Rectal smooth muscle tissue (tissue), 1 donor: Measurements from ENCODE around the gene ATAD3B.

ENCODE experiments used
- H3K27ac ChIP-seq: one replicate; pipeline ENCODE4 v1.7.0; 2013; ENCODE audit warnings: low read depth, low read length, inconsistent platforms
- H3K27me3 ChIP-seq: one replicate; pipeline ENCODE4 v1.7.0; 2013; ENCODE audit warnings: low read length; ENCODE audit not compliant: control insufficient read depth, insufficient read depth
- H3K36me3 ChIP-seq: one replicate; pipeline ENCODE4 v1.7.0; 2013; ENCODE audit warnings: low read length; ENCODE audit not compliant: control insufficient read depth, insufficient read depth
- H3K4me1 ChIP-seq: one replicate; pipeline ENCODE4 v1.7.0; 2013; ENCODE audit warnings: low read length; ENCODE audit not compliant: control insufficient read depth, insufficient read depth
- H3K4me3 ChIP-seq: one replicate; pipeline ENCODE4 v1.7.0; 2013; ENCODE audit warnings: low read length
- H3K9ac ChIP-seq: one replicate; pipeline ENCODE4 v1.7.0; 2013; ENCODE audit warnings: low read length

ATAD3B gene

GRCh38 chr1:1540090-1540817 is 68.7 kb downstream of the ATAD3B start, which contains the start of gene TMEM240:
Gene TMEM240 (minus strand): TSS chr1:1540624. CDS start chr1:1540346, 278 bp downstream.
- Histone ChIP-seq H3K4me1 (peaks cover 6% of the 10 kb centered on the region), H3K27me3 (no peaks in the 10 kb centered on the region), H3K4me3 (peak within 1 kb of the TSS; percentile 68), H3K27ac (peak within 1 kb of the TSS; percentile 55), H3K9ac (peak within 1 kb of the TSS; percentile 49), H3K36me3 (peaks cover 4% of the 10 kb centered on the region)

DNA sequence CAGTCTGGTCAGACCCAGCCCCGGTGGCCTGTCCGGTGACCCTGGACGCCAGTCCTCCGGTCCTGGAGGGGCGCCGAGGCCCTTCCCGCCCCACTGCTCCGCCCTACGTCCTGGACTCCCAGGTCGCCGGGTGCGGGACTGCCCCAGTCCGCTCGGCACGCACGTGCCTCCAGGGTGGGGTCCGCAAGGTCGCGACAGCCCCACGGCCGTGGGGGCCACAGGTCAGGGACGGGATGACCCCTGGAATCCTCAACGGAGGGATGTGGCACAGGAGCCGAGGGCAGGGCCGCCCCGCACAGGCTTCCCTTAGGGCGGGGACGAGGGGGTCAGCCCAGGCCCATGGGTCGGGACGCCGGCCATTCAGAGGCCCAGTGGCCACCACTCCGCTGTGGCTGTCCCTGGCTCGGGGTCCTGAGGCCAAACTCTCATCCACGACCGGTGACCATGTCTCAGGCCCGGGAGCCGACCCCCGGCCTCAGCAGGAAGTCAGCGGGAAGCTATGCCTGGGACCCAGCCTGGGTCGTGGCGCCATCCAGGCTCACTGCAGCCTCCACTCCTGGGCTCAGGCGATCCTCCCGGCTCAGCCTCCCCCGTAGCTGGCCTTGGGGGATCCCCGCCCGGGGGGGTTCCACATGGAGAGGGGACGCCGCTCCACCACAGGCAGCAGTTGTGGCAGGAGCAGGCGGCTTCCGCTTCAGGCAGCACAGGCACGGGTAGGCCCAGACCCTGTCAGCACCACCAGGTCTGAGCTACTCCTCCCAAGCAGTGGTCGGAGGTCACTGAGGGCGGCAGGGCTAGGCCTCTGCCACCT is 69.5 kb downstream of the ATAD3B start:
- H3K36me3 ChIP-seq, result peaks cover 4% of the 10 kb centered on the region
- H3K27ac ChIP-seq, result peak overlapping the region; percentile 55
- peaks cover 6% of the 10 kb centered on the region for H3K4me1 ChIP-seq
- H3K27me3 ChIP-seq, result no peaks in the 10 kb centered on the region
- peak overlapping the region; percentile 57 for H3K4me3 ChIP-seq
- peak overlapping the region; percentile 49 for H3K9ac ChIP-seq

- no peaks in the 10 kb centered on the region for H3K27me3 ChIP-seq
- peaks cover 6% of the 10 kb centered on the region for H3K4me1 ChIP-seq
- no peak overlapping the region for H3K27ac ChIP-seq
- no peak overlapping the region for H3K9ac ChIP-seq
- H3K4me3 ChIP-seq, result no peak overlapping the region
- peaks cover 4% of the 10 kb centered on the region for H3K36me3 ChIP-seq
Measured at GRCh38 chr1:1541956-1542765, 70.6 kb downstream of the ATAD3B start.

GRCh38 chr1:1542766-1543705 is 71.5 kb downstream of the ATAD3B start:
- no peaks in the 10 kb centered on the region for H3K27me3 ChIP-seq
- no peak overlapping the region for H3K4me3 ChIP-seq
- H3K27ac ChIP-seq, result no peak overlapping the region
- peaks cover 7% of the 10 kb centered on the region for H3K36me3 ChIP-seq
- peaks cover 6% of the 10 kb centered on the region for H3K4me1 ChIP-seq
- H3K9ac ChIP-seq, result no peak overlapping the region

- H3K9ac ChIP-seq, result no peak overlapping the region
- H3K27ac ChIP-seq, result no peak overlapping the region
- H3K4me1 ChIP-seq, result peaks cover 6% of the 10 kb centered on the region
- H3K4me3 ChIP-seq, result no peak overlapping the region
- H3K27me3 ChIP-seq, result no peaks in the 10 kb centered on the region
- H3K36me3 ChIP-seq, result peaks cover 7% of the 10 kb centered on the region
Measured at GRCh38 chr1:1543706-1544099, 72.1 kb downstream of the ATAD3B start.

- Histone ChIP-seq H3K4me3 (no peak overlapping the region), H3K36me3 (peaks cover 7% of the 10 kb centered on the region), H3K9ac (no peak overlapping the region), H3K27me3 (no peaks in the 10 kb centered on the region), H3K27ac (no peak overlapping the region), H3K4me1 (peaks cover 3% of the 10 kb centered on the region)
Measured at GRCh38 chr1:1544544-1544943, 73.0 kb downstream of the ATAD3B start.
